Dermis blood vessel endothelial cell (primary cell): Measurements from ENCODE around the gene GOLGA6B. TPM values are rescaled to one million over a fixed set of nuclear protein-coding genes. Genes with fewer than 3 reads are reported as not detected.
"Not testable (repeated sequence)": the region's sequence is repeated elsewhere in the genome, so short reads cannot be mapped to it uniquely, and the experiment has no call there.

Experiments
- DNase-seq: peaks from one replicate; pipeline ENCODE4 v3.0.0; 2010
- total RNA-seq: library from RNA; depleted of rRNA; stranded (reverse); fragments of >200 nt; gene quantifications from 2 replicates; pipeline ENCODE4 v1.2.3, GENCODE V29; 2014

GOLGA6B gene
- total RNA-seq, 1 donor from 2014 or later: not detected

DNA sequence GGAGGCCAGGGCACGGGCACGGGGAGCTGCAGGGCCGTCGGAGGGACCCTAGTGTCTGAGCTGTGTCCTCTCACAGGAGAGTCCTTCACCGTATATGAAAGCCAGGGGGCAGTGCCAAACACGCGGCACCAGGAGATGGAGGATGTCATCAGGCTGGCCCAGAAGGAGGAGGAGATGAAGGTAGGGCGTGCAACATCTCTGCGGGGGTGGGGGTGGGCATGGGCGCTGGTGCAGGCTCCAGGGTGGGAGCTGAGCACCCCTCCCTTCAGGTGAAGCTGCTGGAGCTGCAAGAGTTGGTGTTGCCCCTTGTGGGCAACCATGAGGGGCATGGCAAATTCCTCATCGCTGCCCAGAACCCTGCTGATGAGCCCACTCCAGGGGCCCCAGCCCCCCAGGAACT, 11.2 kb downstream of the GOLGA6B start:
- not testable (repeated sequence) for DNase-seq

DNA sequence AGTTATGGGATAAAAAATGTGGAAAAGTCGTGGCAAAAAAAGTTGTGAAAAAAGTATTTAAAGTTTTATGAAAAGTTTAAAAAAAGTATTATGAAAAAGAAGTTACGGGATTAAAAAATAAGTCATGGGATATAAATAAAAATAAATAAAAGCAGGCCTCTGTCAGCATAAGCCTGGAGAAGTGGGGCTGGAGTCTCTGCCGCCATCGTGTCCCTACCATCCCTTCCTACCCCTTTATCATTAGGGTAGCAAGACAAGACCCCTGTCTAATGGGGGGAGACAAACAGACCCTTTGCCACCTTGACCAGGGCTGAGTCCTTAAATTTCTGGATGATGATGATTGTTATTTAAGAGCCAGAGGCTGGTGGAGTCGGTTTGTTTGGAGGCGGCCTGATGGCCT, 15.3 kb downstream of the GOLGA6B start:
- not testable (repeated sequence) for DNase-seq

DNA sequence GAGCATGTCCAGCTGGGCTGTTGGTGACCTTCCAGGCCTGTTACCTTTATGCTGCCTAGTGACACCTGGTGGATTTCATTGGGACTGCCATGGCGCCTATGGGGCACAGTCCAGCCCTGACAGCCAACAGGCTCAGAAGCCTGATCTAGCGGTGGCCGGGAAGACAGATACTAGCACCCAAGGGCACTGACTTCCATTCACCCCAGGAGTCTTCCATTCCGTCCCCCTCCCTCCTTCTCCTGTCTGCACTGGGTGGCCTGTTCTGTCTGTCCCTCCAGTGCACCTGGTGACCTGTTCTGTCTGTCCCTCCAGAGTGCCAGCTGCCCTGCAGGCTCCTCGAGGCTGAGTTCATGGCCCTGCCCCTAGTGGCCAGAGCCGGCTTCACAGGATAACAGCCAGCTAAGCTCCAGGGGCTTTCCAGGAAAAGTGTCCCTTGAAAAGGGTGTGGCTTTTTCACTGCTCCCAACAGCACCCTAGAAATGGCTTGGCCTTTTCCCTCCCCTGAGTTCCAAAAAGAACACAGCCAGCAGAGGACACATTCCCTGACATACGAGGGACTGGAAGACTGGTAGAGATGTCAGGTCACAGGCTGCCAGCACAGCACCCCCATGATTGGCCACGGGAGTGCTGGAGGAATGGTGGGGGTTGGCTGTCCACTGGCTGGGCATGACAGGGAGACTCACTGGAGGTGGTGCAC, 16.3 kb downstream of the GOLGA6B start:
- peak; percentile 79 for DNase-seq

- DNase-seq: no peak
Measured at GRCh38 chr15:72671525-72671924, 17.0 kb downstream of the GOLGA6B start.

DNA sequence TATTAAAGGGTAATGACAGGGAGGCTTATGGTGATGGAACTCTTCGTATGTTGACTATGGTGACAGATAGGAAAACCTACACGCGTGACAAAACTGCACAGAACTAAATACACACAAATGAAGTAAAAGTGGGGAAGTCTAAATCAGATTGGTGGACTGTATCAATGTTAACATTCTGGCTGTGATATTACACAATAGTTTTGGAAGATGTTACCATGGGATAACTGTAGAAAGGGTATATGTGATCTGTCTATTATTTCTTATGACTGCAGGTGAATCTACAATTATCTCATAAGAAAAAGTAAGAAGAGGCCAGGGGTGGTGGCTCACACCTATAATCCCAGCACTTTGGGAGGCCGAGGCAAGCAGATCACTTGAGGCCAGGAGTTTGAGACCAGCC, 22.3 kb downstream of the GOLGA6B start:
- DNase-seq: no peak

GRCh38 chr15:72680931-72681330, 26.4 kb downstream of the GOLGA6B start:
- no peak for DNase-seq

DNA sequence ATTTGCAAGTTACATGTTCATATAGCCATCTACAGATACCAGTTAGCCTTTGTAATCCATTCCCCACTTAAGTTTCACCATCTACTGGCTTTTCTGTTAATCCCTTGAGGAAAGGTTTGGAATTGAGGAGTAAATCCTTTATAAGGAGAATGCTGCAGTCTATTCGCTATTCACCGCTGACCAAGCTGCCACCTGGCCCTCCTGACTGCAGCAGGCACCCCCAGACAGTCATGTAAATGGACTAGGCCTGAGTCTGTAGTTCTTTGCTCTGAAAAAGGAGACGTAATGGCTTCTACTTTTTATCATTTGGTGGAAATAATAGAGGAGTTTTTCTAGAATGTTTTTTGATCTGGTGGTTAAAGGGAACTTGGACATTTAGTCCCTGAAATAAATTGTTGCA, 28.3 kb downstream of the GOLGA6B start:
- no peak for DNase-seq

GRCh38 chr15:72685301-72685924, 30.9 kb downstream of the GOLGA6B start:
- no peak for DNase-seq

GRCh38 chr15:72685925-72686794, 31.7 kb downstream of the GOLGA6B start, which contains the start of the genes BBS4 and HIGD2B:
TSS of gene BBS4 (plus strand) at chr15:72686207. CDS start at chr15:72686228, 21 bp downstream.
TSS of gene HIGD2B (minus strand) at chr15:72686182. CDS start at chr15:72676374, 9,808 bp downstream.
- peak; percentile 88 for DNase-seq

DNA sequence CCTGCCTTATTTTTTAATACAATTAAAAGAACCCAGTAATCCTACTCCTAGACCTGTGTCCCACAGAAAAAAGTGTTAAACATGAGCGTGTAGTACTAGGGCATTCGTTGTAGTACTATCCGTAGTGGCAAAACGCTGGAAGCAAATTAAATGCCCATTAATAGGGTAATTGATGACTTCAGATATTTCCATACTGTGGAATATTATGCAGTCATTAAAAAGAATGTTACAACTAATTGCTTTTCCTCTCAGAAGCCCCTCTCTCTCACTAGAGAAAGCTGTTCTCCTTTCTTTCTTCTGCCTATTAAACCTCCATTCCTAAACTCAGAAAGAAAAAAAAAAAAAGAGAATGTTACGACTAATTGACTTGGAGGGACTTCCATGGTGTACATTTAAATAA, 34.2 kb downstream of the GOLGA6B start:
- no peak for DNase-seq

DNA sequence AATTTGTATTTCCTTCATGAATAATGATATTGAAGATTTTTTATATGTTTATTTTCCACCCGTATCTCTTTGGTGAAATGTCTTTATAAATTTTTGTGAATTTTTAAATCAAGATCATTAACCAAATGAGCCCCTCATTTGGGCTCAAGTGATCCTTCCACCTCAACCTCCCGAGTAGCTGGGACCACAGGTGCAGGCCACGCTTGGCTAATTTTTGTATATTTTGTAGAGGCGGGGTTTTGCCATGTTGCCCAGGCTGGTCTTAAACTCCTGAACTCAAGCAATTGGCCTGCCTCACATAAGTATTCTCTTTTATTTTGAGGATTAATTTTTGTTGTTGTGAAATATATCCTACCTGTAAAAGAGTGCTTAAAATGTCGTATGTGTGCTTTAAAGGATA, 36.4 kb downstream of the GOLGA6B start:
- DNase-seq: no peak

DNA sequence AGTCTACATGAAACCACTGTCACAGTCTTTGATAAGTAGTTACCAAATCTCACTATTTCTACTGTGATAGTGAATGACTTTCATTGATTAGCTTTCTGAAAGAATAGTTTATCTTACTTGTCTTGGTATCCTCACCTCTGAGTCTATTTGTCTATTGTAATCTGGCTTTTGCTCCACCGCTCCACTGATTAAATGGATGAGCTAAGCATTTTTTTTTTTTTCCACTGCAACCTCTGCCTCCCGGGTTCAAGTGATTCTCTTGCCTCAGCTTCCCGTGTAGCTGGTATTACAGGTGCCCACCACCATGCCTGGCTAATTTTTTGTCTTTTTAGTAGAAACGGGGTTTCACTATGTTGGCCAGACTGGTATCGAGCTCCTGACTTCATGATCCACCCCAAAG, 44.4 kb downstream of the GOLGA6B start:
- DNase-seq: no peak

DNA sequence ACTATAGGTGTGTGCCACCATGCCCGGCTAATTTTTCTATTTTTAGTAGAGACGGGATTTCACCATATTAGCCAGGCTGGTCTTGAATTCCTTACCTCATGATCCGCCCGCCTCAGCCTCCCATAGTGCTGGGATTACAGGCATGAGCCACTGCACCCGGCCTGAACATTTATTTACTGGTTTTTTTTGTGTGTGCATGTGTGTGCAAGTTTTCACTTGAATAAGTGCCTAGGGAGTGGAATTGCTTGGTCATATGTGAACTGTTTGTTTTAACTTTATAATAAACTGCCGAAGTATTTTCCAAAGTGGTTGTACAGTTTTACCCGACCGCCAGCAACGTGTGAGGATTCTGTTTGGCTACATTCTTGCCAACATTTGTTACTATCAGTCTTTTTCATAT, 45.6 kb downstream of the GOLGA6B start:
- DNase-seq: no peak

GRCh38 chr15:72706266-72706665, 51.8 kb downstream of the GOLGA6B start:
- DNase-seq: no peak

DNA sequence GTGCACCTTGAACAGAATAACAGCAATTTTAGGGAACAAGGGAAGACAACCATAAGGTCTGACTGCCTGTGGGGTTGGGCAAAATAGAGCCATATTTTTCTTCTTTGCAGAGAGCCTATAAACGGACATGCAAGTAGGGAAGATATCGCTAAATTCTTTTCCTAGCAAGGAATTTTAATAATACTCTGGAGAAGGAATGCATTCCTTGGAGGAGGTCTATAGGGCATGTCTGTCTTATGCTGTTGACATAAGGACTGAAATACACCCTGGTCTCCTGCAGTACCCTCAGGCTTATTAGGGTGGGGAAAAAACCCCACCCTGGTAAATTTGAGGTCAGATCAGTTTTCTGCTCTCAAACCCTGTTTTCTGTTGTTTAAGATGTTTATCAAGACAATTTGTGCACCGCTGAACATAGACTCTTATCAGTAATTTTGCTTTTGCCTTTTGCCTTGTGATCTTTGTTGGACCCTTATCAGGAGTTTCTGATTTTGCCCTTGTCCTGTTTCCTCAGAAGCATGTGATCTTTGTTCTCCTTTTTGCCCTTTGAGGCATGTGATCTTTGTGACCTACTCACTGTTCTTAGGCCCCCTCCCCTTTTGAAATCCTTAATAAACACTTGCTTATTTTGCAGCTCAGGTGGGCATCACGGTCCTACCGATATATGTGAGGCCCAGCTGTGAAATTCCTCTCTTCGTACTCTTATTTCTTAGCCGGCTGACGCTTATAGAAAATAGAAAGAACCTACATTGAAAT, 54.2 kb downstream of the GOLGA6B start:
- DNase-seq: not testable (repeated sequence)

Other genes starting within 250 kb of the GOLGA6B start
- gene ARIH1, start 180.4 kb upstream of the GOLGA6B start, total RNA-seq: 38.6 and 50.4 TPM in 2 replicates
- gene HIGD2B, start 31.5 kb downstream of the GOLGA6B start, total RNA-seq: not detected in 2 replicates
- gene BBS4, start 31.5 kb downstream of the GOLGA6B start, total RNA-seq: 9.2 and 10.2 TPM in 2 replicates
- gene ADPGK, start 129.1 kb downstream of the GOLGA6B start, total RNA-seq: 49.1 and 51.6 TPM in 2 replicates